Measurements from ENCODE around the gene PKP3.
"Not testable (repeated sequence)": the region's sequence is repeated elsewhere in the genome, so short reads cannot be mapped to it uniquely, and the experiment has no call there.

DNA sequence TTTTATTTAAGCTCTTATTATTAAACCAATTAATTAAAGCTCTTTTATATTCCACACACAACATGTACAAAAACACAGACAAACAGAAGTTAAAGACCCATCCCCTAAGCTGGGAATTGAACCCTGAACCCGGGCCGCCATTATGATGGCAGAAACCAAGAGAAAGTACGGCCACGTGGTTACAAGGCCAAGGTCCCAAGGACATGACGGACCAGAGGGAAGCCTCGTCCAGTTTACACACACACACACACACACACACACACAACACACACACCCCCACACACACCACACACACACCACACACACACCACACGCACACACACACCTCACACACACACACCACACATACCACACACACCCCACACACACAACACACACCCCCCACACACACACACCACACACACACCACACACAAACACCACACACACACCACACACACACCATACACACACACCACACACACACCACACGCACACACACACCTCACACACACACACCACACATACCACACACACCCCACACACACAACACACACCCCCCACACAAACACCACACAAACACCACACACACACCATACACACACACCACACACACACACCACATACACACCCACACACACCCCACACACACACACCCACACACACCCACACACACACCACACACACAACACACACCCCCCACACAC, 44.6 kb upstream of the PKP3 start:
- TF ChIP-seq CTCF, POLR2A (IDR thresholded peaks at IDR 0.05): not testable (repeated sequence)

Measured in lower leg skin (tissue), 3 donors.